ENCODE data around the gene MTX1. TPM values are rescaled to one million over a fixed set of nuclear protein-coding genes. Genes with fewer than 3 reads are reported as not detected.

MTX1 gene
- total and polyA plus RNA-seq, 2 donors (not counting 1 experiment from before 2014, with no cell fraction given) = 42.2 to 46.6 TPM

DNA sequence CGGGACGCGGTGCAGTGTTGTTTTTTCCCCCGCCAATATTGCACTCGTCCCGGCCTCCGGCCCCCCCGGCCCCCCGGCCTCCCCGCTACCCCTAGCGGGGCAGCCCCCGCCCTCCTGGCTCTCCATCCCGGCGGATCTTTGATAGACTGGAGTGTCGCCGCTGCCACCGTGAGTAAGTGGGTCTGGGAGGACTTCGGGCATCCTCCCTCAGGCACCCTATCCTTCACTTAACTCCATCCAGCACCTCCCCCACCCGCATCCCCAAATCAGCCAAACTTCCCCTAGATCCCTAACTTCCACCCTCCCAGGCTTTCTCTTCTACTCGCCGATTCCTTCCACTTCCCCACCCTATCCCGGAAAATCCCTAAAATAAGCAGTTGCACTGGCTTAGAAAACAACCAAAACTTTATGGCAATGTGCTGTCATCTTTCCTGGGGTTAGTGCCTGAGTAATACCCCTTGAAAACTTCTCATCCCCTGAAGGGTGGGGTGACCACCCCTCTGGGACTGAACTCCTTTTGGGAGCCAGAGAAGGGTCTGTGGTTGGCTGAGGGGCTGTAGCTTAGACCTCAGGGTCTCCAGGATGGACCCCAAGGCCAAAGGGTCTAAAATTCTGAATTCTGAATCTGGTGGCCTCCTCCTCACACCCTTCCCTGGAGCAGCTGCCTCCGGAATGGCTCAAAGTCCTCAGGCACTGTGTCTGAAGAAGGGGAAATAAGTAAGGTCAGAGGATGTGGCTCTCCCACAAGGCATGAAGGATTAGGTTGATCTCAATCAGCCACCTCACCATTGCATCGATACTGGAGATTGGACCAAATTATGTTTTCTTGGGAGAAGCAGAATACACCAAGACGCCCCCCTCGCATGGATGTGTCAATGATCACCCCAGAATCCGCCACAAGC lies 13.0 kb upstream of the MTX1 start:
- Histone ChIP-seq H3K36me3 (ENCODE audit: control insufficient read depth, insufficient read depth, low read length) (peaks cover 21% of the 10 kb centered on the region), H3K4me2 (ENCODE audit: extremely low read depth, insufficient read depth, low read length) (peak overlapping the region; percentile 95), H3K9ac (ENCODE audit: insufficient read depth, low read length) (peak overlapping the region; percentile 85), H3K4me3 (replicated peaks in 1 of 4; ENCODE audit: control extremely low read depth in 1 of 4, insufficient read depth in 1 of 4, low read depth in 3 of 4, low read length in 4 of 4) (peak overlapping the region; percentile 33 to 74 (median 54)), H3K4me1 (ENCODE audit: control insufficient read depth, extremely low read depth, insufficient read depth, low read length) (peaks cover 19% of the 10 kb centered on the region), H3K27me3 (ENCODE audit: control insufficient read depth, insufficient read depth, low read length) (no peaks in the 10 kb centered on the region), H3K9me3 (ENCODE audit: control insufficient read depth, insufficient read depth, low read depth, low read length) (no peaks in the 10 kb centered on the region), H3K27ac (ENCODE audit: insufficient read depth, low read length) (peak overlapping the region; percentile 94), H2AFZ (ENCODE audit: low read length) (no peak overlapping the region), H4K20me1 (ENCODE audit: control insufficient read depth, extremely low read depth, insufficient read depth, low read length) (no peaks in the 10 kb centered on the region), H3K79me2 (ENCODE audit: control insufficient read depth, insufficient read depth, low read length) (peaks cover 8% of the 10 kb centered on the region)
- DNase-seq (ENCODE audit: low read depth in 2 of 2) = peak in 1 of 2 donors; percentile 10
- TF ChIP-seq EZH2 (IDR thresholded peaks at IDR 0.05; ENCODE audit: low read length, missing control alignments) = no peak
- TF ChIP-seq, protein P1, sequence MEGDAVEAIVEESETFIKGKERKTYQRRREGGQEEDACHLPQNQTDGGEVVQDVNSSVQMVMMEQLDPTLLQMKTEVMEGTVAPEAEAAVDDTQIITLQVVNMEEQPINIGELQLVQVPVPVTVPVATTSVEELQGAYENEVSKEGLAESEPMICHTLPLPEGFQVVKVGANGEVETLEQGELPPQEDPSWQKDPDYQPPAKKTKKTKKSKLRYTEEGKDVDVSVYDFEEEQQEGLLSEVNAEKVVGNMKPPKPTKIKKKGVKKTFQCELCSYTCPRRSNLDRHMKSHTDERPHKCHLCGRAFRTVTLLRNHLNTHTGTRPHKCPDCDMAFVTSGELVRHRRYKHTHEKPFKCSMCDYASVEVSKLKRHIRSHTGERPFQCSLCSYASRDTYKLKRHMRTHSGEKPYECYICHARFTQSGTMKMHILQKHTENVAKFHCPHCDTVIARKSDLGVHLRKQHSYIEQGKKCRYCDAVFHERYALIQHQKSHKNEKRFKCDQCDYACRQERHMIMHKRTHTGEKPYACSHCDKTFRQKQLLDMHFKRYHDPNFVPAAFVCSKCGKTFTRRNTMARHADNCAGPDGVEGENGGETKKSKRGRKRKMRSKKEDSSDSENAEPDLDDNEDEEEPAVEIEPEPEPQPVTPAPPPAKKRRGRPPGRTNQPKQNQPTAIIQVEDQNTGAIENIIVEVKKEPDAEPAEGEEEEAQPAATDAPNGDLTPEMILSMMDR (conservative IDR thresholded peaks at IDR 0.05 in 1 of 2, IDR thresholded peaks at IDR 0.05 in 1 of 2; ENCODE audit: low read depth in 1 of 2, low read length in 2 of 2) = no peak

DNA sequence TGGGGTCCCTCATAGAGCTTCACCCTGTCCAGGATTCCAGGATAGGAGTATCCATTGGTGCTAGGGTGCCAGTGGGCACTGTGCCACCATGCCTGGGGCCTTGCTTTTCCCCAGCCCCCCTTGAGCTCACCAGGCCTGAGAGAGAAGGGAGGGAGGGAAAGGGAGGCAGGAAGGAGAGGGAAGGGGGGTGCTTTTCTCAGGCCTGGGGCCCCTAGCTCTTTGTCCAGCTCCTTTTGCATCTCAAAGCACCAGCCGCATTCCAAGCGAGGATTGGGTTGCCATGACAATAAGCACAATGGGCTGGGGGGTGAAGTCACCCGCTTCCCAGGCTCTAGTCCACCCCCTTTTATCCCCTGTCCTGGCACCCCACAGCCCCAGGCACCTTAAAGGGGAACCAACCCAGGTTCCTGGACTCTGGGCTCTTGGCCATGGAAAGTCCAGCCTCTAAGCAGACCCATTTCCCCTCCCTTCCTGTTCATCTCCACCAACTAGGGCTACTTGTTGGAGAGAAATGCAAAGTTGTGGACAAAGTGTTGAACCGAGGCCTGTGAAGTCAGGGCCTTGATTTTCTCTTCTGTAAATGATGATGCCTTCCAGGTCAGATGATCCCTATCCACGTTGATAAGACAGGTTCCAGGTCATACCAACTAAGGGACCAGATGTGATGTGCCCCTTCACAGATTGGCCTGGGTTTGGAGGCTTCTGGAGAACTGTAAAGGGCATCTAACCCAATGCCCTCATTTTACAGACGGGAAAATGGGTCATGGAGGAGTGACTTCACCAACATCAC lies 12.2 kb upstream of the MTX1 start:
- Histone ChIP-seq H3K4me1 (ENCODE audit: control insufficient read depth, extremely low read depth, insufficient read depth, low read length) (peaks cover 19% of the 10 kb centered on the region), H3K9ac (ENCODE audit: insufficient read depth, low read length) (peak overlapping the region; percentile 16), H3K27ac (ENCODE audit: insufficient read depth, low read length) (peak overlapping the region; percentile 94), H3K4me2 (ENCODE audit: extremely low read depth, insufficient read depth, low read length) (peak overlapping the region; percentile 95), H3K27me3 (ENCODE audit: control insufficient read depth, insufficient read depth, low read length) (no peaks in the 10 kb centered on the region), H3K36me3 (ENCODE audit: control insufficient read depth, insufficient read depth, low read length) (peaks cover 25% of the 10 kb centered on the region), H4K20me1 (ENCODE audit: control insufficient read depth, extremely low read depth, insufficient read depth, low read length) (no peaks in the 10 kb centered on the region), H3K79me2 (ENCODE audit: control insufficient read depth, insufficient read depth, low read length) (peaks cover 8% of the 10 kb centered on the region), H3K9me3 (ENCODE audit: control insufficient read depth, insufficient read depth, low read depth, low read length) (no peaks in the 10 kb centered on the region), H3K4me3 (replicated peaks in 1 of 4; ENCODE audit: control extremely low read depth in 1 of 4, insufficient read depth in 1 of 4, low read depth in 3 of 4, low read length in 4 of 4) (peak overlapping the region in 2 of 4 experiments; percentile 64 to 74), H2AFZ (ENCODE audit: low read length) (no peak overlapping the region)
- no peak for TF ChIP-seq EZH2 (IDR thresholded peaks at IDR 0.05; ENCODE audit: low read length, missing control alignments)
- TF ChIP-seq, protein P1 (conservative IDR thresholded peaks at IDR 0.05 in 1 of 2, IDR thresholded peaks at IDR 0.05 in 1 of 2; ENCODE audit: low read depth in 1 of 2, low read length in 2 of 2) = no peak
- peak in 1 of 2 donors; percentile 23 for DNase-seq (ENCODE audit: low read depth in 2 of 2)
